Progenitor cell of endocrine pancreas (in vitro differentiated cells): ENCODE measurements around the gene FADS1. TPM values are rescaled to one million over a fixed set of nuclear protein-coding genes. Genes with fewer than 3 reads are reported as not detected.

Source experiments
- DNase-seq: peaks from one replicate; pipeline ENCODE4 v3.0.0; 2021; ENCODE audit warnings: low spot score; ENCODE audit not compliant: unreplicated experiment
- H3K27ac Mint-ChIP-seq: 2 replicates; pipeline ENCODE4 v1.8.0; 2021; ENCODE audit warnings: mild to moderate bottlenecking, moderate library complexity, mixed read lengths
- H3K27me3 Mint-ChIP-seq: 2 replicates; pipeline ENCODE4 v1.8.0; 2021; ENCODE audit warnings: mixed read lengths
- H3K36me3 Mint-ChIP-seq: 2 replicates; pipeline ENCODE4 v1.8.0; 2022; ENCODE audit warnings: mixed read lengths; ENCODE audit not compliant: insufficient read depth
- H3K4me1 Mint-ChIP-seq: 2 replicates; pipeline ENCODE4 v1.8.0; 2021; ENCODE audit warnings: low read depth, mixed read lengths
- H3K4me3 Mint-ChIP-seq: 2 replicates; pipeline ENCODE4 v1.8.0; 2021; ENCODE audit warnings: low read depth, mild to moderate bottlenecking, moderate library complexity, mixed read lengths
- H3K9me3 Mint-ChIP-seq: 2 replicates; pipeline ENCODE4 v1.8.0; 2021; ENCODE audit warnings: low read depth, mixed read lengths
- total RNA-seq: library from RNA; stranded (reverse); gene quantifications from 2 replicates; pipeline ENCODE4 v1.2.1, GENCODE V29; 2021
- TF ChIP-seq, protein P1 (sequence below): fragments of 200-600 bp; sonication (generic); IDR thresholded peaks from one replicate; pipeline ENCODE4 v1.5.0; 2021; ENCODE audit warnings: antibody characterized with exemption, mild to moderate bottlenecking; ENCODE audit not compliant: unreplicated experiment

Gene FADS1
- total RNA-seq, 1 donor from 2014 or later = 114 TPM

DNA sequence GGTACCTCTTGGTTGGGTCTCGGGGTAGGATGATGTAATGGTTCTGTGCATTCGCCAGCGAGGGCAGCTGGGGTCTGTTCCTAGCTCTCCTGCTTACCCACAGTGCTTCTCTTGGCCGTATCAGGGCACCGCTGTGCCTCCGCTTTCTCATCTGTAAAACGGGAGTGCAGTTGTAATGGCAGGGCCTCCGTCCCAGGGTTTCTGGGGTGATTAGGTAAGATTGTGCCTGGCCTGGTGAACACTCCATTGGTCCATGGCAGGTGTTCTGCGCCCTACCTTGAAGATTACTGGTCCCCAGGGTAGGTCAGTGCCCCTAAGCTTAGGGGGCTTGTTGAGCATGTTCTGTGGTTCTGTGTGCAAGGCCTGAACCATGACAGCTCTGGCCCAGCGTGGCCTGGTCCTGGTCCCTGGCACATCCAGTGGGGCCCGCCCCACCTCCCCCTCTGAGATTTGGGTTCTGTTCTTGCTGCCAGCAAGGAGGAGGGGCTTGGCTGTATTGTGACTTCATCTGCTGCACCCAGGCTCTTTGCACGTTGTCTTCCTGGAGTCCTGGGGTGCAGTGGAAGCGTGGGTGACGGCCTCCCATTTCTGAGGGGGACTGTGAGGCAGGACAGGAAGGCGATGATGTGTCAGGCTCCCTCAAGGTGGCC, 59.5 kb downstream of the FADS1 start:
- H3K9me3 Mint-ChIP-seq = no peaks in the 10 kb centered on the region
- peak overlapping the region; percentile 6 for H3K4me3 Mint-ChIP-seq
- no peak for DNase-seq
- TF ChIP-seq, protein P1, sequence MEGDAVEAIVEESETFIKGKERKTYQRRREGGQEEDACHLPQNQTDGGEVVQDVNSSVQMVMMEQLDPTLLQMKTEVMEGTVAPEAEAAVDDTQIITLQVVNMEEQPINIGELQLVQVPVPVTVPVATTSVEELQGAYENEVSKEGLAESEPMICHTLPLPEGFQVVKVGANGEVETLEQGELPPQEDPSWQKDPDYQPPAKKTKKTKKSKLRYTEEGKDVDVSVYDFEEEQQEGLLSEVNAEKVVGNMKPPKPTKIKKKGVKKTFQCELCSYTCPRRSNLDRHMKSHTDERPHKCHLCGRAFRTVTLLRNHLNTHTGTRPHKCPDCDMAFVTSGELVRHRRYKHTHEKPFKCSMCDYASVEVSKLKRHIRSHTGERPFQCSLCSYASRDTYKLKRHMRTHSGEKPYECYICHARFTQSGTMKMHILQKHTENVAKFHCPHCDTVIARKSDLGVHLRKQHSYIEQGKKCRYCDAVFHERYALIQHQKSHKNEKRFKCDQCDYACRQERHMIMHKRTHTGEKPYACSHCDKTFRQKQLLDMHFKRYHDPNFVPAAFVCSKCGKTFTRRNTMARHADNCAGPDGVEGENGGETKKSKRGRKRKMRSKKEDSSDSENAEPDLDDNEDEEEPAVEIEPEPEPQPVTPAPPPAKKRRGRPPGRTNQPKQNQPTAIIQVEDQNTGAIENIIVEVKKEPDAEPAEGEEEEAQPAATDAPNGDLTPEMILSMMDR = no peak
- peaks cover 64% of the 10 kb centered on the region for H3K4me1 Mint-ChIP-seq
- H3K36me3 Mint-ChIP-seq = no peaks in the 10 kb centered on the region
- H3K27ac Mint-ChIP-seq = peak overlapping the region; percentile 95
- H3K27me3 Mint-ChIP-seq = no peaks in the 10 kb centered on the region

- Mint-ChIP-seq H3K4me1 (peaks cover 60% of the 10 kb centered on the region), H3K27ac (peak overlapping the region; percentile 95)
Observed at GRCh38 chr11:61756452-61757212, 60.2 kb downstream of the FADS1 start.

DNA sequence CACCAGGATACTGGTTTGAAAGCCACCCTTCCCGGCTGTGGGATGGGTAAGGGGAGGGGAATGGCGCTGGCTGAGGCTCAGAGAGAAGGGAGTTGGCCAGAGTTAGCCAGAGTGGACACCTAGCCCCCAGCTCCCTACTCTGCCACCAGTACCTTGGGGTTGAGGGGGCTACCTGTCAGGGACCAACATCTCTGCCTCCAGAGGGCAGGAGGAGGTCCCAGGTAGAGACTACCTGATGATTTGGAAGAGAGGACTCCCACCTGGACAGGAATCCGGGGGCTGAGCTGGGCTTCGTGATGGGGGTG, 60.7 kb downstream of the FADS1 start:
- Mint-ChIP-seq H3K27me3 (peaks cover 2% of the 10 kb centered on the region), H3K4me1 (peaks cover 59% of the 10 kb centered on the region), H3K27ac (peak overlapping the region; percentile 95), H3K4me3 (peak overlapping the region; percentile 59), H3K36me3 (no peaks in the 10 kb centered on the region), H3K9me3 (no peaks in the 10 kb centered on the region)
- TF ChIP-seq, protein P1 = no peak
- no peak for DNase-seq

More at GRCh38 chr11:61756452-61757212, 60.2 kb downstream of the FADS1 start:
- TF ChIP-seq, protein P1 = no peak
- Mint-ChIP-seq H3K27me3 (no peaks in the 10 kb centered on the region), H3K9me3 (no peaks in the 10 kb centered on the region), H3K36me3 (no peaks in the 10 kb centered on the region), H3K4me3 (peak overlapping the region; percentile 59)
- DNase-seq = peak; percentile 43

DNA sequence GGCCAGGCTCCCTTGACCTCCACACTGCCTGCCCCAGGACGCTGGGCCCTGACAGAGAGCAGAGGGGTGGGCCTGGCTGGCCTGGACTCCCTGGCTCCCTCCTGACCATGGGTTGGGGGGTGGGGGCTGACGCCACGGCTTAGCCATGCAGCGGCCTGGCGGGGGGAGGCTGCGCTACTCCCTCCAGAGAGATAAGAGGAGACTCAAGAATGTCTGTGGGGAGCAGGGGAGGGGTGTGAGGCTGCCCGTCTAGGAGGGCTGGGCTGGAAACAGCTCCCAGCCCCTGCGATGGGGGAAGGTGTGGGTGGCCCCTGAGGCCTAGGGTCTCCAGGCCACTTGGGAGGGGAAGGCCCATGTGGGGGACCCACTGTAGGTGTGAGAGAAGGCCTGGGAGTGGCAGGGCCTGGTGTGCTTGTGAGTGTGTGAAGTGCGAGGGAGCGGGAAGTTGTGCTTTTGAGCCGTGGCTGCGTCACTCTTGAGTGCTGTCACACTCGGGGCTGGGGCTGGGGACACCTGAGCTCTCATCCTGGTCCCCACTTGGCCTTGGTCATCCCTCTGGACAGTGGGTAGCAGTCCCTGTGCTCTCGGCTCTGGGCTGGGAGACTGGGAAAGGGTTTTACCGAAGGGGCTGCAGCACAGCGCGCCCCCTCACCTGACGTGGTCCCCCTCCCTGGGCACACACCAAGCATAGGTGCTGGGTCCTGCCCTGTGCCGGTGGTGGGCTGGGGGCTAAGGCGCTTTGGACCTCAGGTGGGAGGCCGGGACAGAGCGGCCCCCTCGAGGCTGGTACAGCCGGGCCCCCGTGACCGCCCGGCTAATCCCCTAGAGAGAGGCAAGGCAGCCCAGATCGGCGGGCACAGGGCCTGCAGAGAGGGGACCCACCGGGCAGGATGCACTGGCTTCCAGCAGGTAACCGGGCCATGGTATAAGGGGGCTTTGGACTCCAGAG, 62.0 kb downstream of the FADS1 start:
- Mint-ChIP-seq H3K9me3 (no peaks in the 10 kb centered on the region), H3K4me1 (peaks cover 58% of the 10 kb centered on the region), H3K4me3 (peak overlapping the region; percentile 90), H3K27ac (peak overlapping the region; percentile 95), H3K36me3 (no peaks in the 10 kb centered on the region), H3K27me3 (peaks cover 4% of the 10 kb centered on the region)
- TF ChIP-seq, protein P1 = no peak
- peak; percentile 37 for DNase-seq

- no peaks in the 10 kb centered on the region for H3K9me3 Mint-ChIP-seq
- no peaks in the 10 kb centered on the region for H3K36me3 Mint-ChIP-seq
- peak overlapping the region; percentile 90 for H3K4me3 Mint-ChIP-seq
- TF ChIP-seq, protein P1 = no peak
- DNase-seq = no peak
- peaks cover 4% of the 10 kb centered on the region for H3K27me3 Mint-ChIP-seq
- H3K4me1 Mint-ChIP-seq = peaks cover 58% of the 10 kb centered on the region
- peak overlapping the region; percentile 82 for H3K27ac Mint-ChIP-seq
Observed at GRCh38 chr11:61753672-61754071, 63.1 kb downstream of the FADS1 start.
